Upper lobe of right lung (tissue), 1 donor: ENCODE data around the gene MRPL17. TPM values are rescaled to one million over a fixed set of nuclear protein-coding genes. Genes with fewer than 3 reads are reported as not detected.
A peak's percentile ranks its signal among the peaks of the same experiment; 100 is the strongest.
"Not testable (repeated sequence)": the region's sequence is repeated elsewhere in the genome, so short reads cannot be mapped to it uniquely, and the experiment has no call there.

ENCODE experiments used
- ATAC-seq: fragments of 200-7000 bp; cut with Tn5 transposase; one replicate; pipeline ENCODE4 v1.9.1; 2020; ENCODE audit warnings: mild to moderate bottlenecking, moderate library complexity
- DNase-seq: peaks from one replicate; pipeline ENCODE4 v3.0.0-alpha.2; 2020
- H3K27ac ChIP-seq: fragments of 200-600 bp; one replicate; pipeline ENCODE4 v1.8.0; 2022
- H3K27me3 ChIP-seq: fragments of 200-600 bp; one replicate; pipeline ENCODE4 v1.8.0; 2022; ENCODE audit warnings: mild to moderate bottlenecking
- H3K36me3 ChIP-seq: fragments of 200-600 bp; one replicate; pipeline ENCODE4 v1.8.0; 2022
- H3K4me1 ChIP-seq: fragments of 200-600 bp; one replicate; pipeline ENCODE4 v1.8.0; 2022
- H3K4me3 ChIP-seq: fragments of 200-600 bp; one replicate; pipeline ENCODE4 v1.8.0; 2022; ENCODE audit warnings: mild to moderate bottlenecking
- H3K9me3 ChIP-seq: fragments of 200-600 bp; one replicate; pipeline ENCODE4 v1.8.0; 2022
- CTCF ChIP-seq: fragments of 200-600 bp; IDR thresholded peaks from one replicate; pipeline ENCODE4 v1.8.0; 2022; ENCODE audit warnings: antibody characterized with exemption
- intact Hi-C: fragments of 100-400 bp; cut with DNase I; formaldehyde crosslinking; loops from one replicate; pipeline ENCODE4 v1.11.0; 2022
- total RNA-seq: library from RNA; stranded (reverse); fragmentation: NEBNext Ultra II Directional; extraction: Animal tissue kit (Norgen Biotek cat#: 25700); gene quantifications from one replicate; pipeline ENCODE4 v1.2.1, GENCODE V29; 2021
- donor health status: DM: no; HTN: yes; CAD: no; lungs with severe emphysema.

MRPL17 gene
- total RNA-seq, 1 donor from 2014 or later = 35.1 TPM

- ATAC-seq (peak; percentile 98), DNase-seq (no peak)
- H3K27me3 ChIP-seq = no peaks in the 10 kb centered on the region
- peak; percentile 72 for TF ChIP-seq CTCF
- no peaks in the 10 kb centered on the region for H3K9me3 ChIP-seq
- intact Hi-C loops = loop anchor here (10.0 kb wide), 1 partner anchor 159 kb away; no protein-coding TSS in a partner anchor
- H3K4me1 ChIP-seq = peaks cover 4% of the 10 kb centered on the region
- no peak overlapping the region for H3K4me3 ChIP-seq
- no peak overlapping the region for H3K27ac ChIP-seq
- H3K36me3 ChIP-seq = no peaks in the 10 kb centered on the region
Observed at GRCh38 chr11:6703247-6704063, 20.3 kb upstream of the MRPL17 start.

GRCh38 chr11:6701955-6702354 is 18.8 kb upstream of the MRPL17 start:
- not testable (repeated sequence) for ATAC-seq, H3K27me3 ChIP-seq, H3K4me3 ChIP-seq, H3K36me3 ChIP-seq, H3K27ac ChIP-seq, DNase-seq, H3K4me1 ChIP-seq, H3K9me3 ChIP-seq
- intact Hi-C loops = loop anchor here (10.0 kb wide), 1 partner anchor 157 kb away; no protein-coding TSS in a partner anchor

GRCh38 chr11:6695377-6695776 is 12.2 kb upstream of the MRPL17 start:
- TF ChIP-seq CTCF = no peak
- no peaks in the 10 kb centered on the region for H3K36me3 ChIP-seq
- H3K9me3 ChIP-seq = no peaks in the 10 kb centered on the region
- no peaks in the 10 kb centered on the region for H3K27me3 ChIP-seq
- H3K27ac ChIP-seq = peak overlapping the region; percentile 48
- H3K4me3 ChIP-seq = no peak overlapping the region
- peaks cover 21% of the 10 kb centered on the region for H3K4me1 ChIP-seq
- intact Hi-C loops = no loop called here
- ATAC-seq = peak; percentile 48
- no peak for DNase-seq

GRCh38 chr11:6694229-6694535 is 11.0 kb upstream of the MRPL17 start:
- no peak overlapping the region for H3K27ac ChIP-seq
- intact Hi-C loops = no loop called here
- TF ChIP-seq CTCF = no peak

GRCh38 chr11:6693342-6694228 is 10.4 kb upstream of the MRPL17 start:
- Histone ChIP-seq H3K4me3 (no peak overlapping the region), H3K4me1 (peaks cover 21% of the 10 kb centered on the region), H3K9me3 (no peaks in the 10 kb centered on the region), H3K36me3 (no peaks in the 10 kb centered on the region), H3K27me3 (no peaks in the 10 kb centered on the region), H3K27ac (no peak overlapping the region)
- intact Hi-C loops = no loop called here
- ATAC-seq (peak; percentile 46), DNase-seq (no peak)
- no peak for TF ChIP-seq CTCF

More at GRCh38 chr11:6694229-6694535, 11.0 kb upstream of the MRPL17 start:
- no peak for ATAC-seq
- no peak for DNase-seq
- no peaks in the 10 kb centered on the region for H3K27me3 ChIP-seq
- no peaks in the 10 kb centered on the region for H3K36me3 ChIP-seq
- no peaks in the 10 kb centered on the region for H3K9me3 ChIP-seq
- H3K4me1 ChIP-seq = peaks cover 21% of the 10 kb centered on the region
- no peak overlapping the region for H3K4me3 ChIP-seq

- intact Hi-C loops = no loop called here
Observed at GRCh38 chr11:6692128-6692527, 9.0 kb upstream of the MRPL17 start.

GRCh38 chr11:6690431-6691132 is 7.4 kb upstream of the MRPL17 start:
- ATAC-seq, H3K9me3 ChIP-seq, H3K27me3 ChIP-seq, intact Hi-C loops, H3K36me3 ChIP-seq, H3K27ac ChIP-seq, H3K4me3 ChIP-seq, DNase-seq: not testable (repeated sequence)
- H3K4me1 ChIP-seq = peaks cover 12% of the 10 kb centered on the region

More at GRCh38 chr11:6692128-6692527, 9.0 kb upstream of the MRPL17 start:
- H3K36me3 ChIP-seq = no peaks in the 10 kb centered on the region
- DNase-seq = no peak
- no peaks in the 10 kb centered on the region for H3K9me3 ChIP-seq
- H3K27ac ChIP-seq = no peak overlapping the region
- H3K4me1 ChIP-seq = peaks cover 21% of the 10 kb centered on the region
- no peaks in the 10 kb centered on the region for H3K27me3 ChIP-seq
- no peak for ATAC-seq
- no peak for TF ChIP-seq CTCF
- no peak overlapping the region for H3K4me3 ChIP-seq
